ENCODE data around the gene PSMD4.
"Not testable (repeated sequence)": the region's sequence is repeated elsewhere in the genome, so short reads cannot be mapped to it uniquely, and the experiment has no call there.

PSMD4 gene

DNA sequence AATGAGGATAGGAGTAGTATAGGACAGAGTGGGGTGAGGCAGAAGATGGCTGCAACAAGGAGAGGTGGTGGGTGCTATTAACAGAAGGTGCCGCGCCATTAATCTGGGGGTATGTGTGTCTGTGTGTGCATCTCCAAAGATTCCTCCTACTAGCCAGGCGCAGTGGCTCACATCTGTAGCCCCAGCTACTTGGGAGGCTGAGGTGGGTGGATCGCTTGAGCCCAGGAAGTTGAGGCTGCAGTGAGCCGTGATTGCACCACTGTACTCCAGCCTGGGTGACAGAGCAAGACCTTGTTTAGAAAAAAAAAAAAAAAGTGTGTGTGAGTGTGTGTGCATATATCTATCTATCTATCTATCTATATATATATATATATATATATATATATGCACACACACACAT lies 20.8 kb downstream of the PSMD4 start:
- not testable (repeated sequence) for DNase-seq

DNA sequence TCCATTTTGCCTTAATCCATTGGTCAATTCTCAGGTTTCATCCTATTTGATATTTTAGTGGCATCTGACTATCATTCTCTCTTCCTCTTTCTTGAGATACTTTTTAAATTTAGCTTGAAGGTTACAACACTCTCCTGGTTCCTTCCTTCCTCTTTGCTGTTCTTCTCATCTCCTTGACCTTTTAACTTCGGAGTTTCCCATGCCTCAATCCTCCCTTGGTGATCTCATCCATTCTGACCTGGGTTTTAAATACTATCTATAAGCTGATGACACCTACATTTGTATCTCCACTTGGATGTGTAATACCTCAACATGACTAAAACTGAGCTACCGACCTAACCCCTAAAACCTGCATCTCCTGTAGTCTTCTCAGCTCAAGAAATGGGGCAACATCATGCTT lies 22.7 kb downstream of the PSMD4 start:
- DNase-seq: no peak

DNA sequence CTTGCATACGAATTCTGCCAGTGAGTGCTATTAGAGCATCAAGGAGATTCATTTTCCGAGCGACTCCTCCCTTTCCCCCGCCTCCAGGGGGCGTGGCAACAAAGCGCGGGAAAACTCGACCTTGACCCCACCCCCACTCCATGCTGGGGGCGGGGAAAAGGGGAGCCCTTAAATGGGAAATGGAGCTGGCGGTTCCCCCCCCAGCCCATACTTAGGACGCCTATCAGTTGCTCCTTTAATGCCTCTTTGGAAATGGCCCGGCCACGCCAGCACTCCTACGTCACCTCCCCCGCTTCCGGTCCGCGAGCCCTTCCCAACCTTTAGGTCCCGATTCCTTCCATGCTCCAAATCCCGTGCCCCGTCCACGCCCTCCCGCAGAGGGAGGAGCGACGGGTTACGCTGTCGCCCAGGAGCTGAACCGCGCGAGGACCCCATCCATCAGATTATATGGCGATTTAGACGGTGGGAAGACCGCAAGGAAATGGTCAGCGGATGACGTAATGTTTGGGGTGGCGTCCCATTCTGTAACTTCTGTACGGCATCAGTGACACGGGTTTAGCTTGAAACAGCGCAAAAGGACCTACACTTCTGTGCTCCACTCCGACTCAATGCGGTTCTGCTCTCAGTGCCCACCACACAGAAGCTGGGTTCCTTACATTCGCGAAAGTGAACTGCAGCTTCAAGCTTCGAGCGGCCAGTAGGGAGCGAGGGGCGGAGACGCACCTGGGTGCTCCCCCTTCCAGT lies 26.9 kb downstream of the PSMD4 start:
- peak; percentile 99 for DNase-seq

DNA sequence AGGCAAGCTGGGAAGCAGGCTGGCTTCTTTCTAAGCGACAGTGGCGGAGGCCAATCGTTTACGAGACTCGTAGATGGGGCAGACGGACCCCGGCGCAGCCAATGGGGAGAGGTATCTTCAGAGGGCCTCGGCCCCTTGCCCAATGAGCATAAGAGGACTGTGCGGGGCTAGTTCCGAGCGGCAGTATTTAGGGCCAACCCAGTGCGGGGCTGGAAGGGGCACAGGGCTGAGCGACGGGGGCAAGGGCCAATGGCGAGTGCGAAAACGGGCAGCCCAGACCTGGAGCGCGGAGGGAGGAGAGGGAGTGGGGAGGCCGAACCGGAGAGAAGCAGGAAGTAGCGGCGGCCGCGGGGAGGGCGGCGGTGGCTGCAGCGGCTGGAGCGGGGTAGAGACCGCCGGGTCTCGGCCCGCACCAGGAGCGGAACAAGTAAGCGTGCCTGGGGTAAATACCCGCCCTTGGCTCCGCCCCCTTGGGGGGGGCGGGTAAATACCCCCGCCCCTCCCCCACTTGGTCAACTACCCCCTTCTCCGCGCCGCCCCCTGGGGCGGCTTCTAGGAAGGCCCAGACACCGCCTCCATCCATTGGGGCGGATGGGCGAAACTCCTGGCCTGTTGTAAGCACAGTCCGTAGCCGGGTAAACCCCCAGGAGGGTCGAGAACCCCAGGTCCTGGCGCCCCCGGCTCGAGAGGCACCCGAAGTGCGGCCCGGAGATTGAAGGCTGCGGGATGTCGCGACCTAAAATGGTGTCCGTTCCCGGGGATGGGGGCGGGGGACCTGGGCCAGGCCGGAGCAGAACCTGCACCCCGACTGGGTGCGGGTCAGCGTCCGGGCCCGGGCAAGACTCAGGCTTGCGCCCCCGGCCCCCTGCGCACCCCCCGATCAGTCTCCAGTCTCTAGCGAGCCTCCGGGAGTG lies 27.7 kb downstream of the PSMD4 start, which contains the start of gene ZNF687:
Gene ZNF687, plus strand, starts transcription at position 331 of the 914 bp plus-strand sequence. CDS start 3,993 bp downstream, outside the sequence.
- peak; percentile 100 for DNase-seq

DNA sequence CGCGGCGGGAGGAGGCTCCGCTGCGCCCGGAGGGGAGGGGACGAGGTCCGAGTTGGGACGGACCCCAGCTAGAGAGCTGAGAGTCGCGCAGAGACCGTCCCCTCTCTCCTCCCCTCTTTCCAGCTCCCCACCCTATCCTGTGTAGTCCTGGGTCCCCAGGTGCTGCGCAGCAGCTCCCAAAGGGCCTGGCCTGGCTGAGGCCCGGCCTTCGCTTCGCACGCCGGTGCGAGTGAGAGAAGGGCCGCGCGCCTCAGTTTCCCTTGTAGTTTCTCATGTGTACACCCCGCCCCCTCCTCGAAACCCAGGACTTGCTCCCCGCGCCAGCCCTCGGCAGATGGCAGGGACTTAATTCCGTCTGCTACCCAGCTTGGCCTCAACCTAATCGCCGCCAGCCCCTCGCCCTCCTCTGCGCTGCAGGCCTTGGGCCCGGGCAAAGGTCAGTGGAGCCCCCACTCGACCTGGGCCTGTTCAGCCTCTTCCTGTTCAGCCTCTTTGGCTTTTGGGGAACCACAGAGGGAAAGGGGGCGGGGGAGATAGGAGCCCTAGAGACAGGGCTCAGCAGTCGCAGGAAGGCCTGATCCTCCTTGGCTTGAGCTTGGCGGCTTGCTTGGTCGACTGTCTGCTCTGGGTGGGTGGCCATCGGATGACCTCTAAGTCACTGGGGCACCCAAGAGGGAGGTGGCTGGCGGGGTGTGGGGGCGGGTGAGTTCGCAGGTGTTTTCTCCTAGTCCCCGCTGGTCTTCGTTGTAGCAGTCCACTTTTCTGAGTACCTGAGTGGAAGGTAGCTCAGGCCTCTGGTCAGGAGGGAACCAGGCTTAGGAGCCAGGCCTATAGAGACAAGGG lies 28.6 kb downstream of the PSMD4 start:
- DNase-seq: peak; percentile 72

DNA sequence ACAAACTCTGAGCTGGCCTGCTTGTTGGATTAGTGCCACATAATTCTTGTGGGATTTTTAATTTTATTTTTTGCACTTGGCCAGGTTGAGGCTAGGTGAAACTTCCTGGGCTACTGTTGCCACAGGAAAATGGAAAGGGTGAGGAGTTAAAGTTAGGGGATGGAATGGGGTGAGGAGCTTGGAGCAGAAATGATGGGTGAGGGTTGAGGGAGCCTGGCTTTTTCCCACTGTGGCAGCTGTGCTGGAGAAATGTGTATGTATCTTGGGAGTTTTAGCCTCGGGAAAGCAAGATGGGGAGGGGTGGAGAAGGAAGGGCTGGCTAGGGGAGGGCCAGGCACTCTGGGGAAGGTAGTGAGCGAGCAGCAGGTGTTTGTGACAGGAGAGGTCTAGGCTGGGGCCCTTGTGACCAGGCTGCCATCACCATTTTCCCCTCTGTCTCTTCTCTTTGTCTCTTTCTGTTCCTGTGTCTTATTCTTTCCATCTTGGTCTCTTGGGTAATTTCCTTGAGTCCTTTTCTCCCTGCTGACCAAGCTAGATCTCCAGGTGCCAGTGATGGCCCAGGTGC lies 29.6 kb downstream of the PSMD4 start:
- no peak for DNase-seq

DNA sequence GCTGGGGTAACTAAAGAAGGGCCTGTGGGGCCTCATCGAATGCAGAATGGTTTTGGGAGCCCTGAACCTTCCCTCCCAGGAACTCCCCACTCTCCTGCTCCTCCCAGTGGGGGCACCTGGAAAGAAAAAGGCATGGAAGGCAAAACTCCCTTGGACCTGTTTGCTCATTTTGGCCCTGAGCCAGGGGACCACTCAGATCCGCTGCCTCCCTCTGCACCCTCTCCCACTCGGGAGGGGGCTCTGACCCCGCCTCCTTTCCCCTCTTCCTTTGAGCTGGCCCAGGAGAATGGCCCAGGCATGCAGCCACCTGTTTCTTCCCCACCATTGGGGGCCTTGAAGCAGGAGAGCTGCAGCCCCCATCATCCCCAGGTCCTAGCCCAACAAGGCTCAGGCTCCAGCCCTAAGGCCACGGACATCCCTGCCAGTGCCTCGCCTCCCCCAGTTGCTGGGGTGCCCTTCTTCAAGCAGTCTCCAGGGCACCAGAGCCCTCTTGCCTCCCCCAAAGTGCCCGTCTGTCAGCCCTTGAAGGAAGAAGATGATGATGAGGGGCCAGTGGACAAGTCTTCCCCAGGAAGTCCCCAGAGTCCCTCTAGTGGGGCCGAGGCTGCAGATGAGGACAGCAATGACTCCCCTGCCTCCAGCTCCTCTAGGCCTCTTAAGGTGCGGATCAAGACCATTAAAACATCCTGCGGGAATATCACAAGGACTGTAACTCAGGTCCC lies 32.2 kb downstream of the PSMD4 start:
- no peak for DNase-seq

DNA sequence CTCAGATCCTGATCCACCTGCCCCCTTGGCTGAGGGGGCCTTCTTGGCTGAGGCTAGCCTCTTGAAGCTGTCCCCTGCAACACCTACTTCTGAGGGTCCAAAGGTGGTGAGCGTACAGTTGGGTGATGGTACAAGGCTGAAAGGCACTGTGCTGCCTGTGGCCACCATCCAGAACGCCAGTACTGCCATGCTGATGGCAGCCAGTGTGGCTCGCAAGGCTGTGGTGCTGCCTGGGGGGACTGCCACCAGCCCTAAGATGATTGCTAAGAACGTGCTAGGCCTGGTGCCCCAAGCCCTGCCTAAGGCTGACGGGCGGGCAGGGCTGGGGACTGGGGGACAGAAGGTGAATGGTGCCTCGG lies 32.8 kb downstream of the PSMD4 start:
- no peak for DNase-seq

DNA sequence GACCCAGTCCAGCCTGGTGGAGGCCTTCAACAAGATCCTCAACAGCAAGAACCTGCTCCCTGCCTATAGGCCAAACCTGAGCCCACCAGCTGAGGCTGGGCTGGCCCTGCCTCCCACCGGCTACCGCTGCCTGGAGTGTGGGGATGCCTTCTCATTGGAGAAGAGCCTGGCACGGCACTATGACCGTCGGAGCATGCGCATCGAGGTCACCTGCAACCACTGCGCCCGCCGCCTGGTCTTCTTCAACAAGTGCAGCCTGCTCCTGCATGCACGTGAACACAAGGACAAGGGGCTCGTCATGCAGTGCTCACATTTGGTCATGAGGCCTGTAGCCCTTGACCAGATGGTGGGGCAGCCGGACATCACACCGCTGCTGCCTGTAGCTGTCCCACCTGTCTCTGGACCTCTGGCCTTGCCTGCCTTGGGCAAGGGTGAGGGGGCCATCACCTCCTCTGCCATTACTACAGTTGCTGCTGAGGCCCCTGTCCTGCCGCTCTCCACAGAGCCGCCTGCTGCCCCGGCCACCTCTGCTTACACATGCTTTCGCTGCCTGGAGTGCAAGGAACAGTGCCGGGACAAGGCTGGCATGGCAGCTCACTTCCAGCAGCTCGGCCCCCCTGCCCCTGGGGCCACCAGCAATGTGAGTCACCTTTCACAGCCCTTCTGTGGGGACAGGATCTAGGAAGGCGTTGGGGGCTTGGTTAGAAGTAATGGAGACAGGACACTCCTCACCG lies 33.4 kb downstream of the PSMD4 start:
- no peak for DNase-seq

DNA sequence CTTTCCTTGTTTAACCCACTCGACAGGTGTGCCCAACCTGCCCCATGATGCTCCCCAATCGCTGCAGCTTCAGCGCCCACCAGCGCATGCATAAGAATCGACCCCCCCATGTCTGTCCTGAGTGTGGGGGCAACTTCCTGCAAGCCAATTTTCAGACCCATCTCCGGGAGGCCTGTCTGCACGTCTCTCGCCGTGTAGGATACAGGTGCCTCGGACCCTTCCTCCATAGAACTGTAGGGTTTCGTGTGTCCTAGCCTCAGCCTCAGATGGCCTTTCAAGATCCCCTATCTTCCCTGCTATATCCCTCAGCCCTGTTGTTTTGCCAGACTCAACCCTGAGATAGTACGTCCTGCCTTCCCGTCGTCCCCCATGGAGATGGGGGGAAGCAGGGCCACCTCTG lies 34.0 kb downstream of the PSMD4 start:
- DNase-seq: no peak

DNA sequence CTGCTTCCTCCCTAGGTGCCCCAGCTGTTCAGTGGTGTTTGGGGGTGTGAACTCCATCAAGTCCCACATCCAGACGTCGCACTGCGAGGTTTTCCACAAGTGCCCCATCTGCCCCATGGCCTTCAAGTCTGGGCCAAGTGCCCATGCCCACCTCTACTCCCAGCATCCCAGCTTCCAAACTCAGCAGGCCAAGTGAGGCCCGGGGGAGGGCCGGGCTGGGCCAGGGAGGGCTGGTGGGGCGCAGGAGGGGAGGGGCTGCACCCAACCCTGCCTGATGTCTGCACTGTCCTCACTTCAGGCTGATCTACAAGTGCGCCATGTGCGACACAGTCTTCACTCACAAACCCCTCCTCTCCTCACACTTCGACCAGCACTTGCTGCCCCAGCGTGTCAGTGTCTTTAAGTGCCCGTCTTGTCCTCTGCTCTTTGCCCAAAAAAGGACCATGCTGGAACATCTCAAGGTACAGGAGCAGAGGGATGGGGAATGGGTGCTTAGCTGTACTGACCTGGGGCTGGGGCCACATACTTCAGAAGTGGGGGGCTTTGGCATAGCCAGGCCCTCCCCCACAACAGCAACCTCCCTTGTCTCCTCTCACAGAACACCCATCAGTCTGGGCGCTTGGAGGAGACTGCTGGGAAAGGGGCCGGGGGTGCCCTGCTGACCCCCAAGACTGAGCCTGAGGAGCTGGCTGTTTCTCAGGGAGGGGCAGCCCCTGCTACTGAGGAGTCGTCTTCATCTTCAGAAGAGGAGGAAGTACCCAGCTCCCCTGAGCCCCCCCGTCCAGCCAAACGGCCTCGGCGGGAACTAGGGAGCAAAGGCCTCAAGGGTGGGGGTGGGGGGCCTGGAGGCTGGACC lies 34.8 kb downstream of the PSMD4 start:
- no peak for DNase-seq

DNA sequence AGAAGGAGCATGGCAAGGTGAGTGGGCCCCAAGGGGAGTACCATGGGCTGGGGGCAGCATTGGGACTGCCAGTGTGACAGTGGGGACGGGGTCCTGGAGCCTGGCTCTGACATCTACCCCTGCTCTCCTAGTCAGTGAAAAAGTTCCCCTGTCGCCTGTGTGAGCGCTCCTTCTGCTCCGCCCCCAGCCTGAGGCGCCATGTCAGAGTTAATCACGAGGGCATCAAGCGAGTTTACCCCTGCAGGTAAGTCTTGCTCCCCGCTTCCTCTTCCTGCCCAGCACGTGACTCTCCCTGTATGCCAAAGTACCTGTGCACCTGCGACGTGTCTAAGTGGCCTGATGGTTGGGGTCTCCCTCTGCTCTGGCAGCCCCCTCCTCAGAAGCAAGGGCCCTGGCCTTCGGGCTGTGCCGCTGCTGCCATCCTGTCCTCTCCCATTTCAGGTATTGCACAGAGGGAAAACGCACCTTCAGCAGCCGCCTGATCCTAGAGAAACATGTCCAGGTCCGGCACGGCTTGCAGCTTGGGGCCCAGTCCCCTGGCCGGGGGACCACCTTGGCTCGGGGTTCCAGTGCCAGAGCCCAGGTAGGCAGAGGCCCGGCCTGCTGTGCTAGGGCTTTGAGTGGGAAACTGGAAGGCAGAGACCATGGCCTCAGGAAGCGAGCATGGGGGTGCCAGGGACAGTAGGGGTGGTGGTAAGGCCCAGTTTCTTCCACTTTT lies 35.6 kb downstream of the PSMD4 start:
- no peak for DNase-seq

DNA sequence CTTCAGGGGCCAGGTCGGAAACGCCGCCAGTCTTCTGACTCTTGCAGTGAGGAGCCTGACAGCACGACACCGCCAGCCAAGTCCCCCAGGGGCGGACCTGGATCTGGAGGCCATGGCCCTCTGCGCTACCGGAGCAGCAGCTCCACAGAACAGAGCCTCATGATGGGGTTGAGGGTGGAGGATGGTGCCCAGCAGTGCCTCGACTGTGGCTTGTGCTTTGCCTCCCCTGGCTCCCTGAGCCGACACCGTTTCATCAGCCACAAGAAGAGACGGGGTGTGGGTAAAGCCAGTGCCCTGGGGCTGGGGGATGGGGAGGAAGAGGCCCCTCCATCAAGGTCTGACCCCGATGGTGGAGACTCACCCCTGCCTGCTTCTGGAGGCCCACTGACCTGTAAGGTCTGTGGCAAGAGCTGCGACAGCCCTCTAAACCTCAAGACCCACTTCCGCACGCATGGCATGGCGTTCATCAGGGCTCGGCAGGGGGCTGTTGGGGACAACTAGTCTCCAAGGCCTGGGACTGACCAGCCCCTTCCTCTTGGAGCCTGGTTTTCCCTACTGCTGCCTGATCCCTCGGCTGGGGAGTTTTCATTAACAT lies 36.3 kb downstream of the PSMD4 start:
- no peak for DNase-seq

DNA sequence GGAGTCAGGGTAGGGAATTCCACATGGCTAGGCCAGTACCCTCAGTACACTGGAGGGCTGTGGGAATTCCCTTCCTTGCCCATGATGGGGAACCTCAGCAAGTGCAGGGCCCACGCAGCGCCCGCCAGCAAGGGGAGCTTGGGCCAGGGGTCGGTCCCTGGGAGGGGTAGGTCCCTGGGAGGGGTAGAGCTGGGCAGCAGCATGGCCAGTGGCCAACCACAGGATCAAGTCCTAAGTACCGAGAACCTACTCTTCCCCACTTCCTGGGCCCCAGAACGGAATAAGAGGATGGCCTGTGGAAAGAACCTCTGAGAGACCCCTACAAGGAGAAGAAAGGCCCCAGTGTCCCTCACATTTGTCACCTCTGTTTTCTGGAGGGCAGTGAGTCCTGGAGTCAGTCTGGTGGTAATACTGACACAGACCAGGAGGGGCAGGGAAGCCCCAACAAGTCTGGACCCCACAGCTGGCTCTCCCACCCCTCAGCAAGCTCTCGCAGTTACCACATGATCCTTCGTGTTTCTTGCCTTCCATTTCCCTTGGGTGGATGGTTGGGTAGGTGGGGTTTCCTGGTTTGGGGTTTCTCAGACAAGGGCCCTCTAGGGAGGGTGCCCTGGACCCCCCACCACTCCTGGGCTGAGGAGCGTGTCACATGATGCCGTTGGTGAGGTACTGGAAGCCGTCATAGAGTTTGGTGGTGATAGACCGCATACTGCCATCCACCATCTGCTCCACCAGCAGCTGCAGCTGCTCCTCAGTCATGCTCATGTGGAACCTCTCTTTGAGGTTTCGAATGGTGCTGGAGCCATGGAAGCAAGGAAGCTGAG lies 37.9 kb downstream of the PSMD4 start:
- DNase-seq: no peak

DNA sequence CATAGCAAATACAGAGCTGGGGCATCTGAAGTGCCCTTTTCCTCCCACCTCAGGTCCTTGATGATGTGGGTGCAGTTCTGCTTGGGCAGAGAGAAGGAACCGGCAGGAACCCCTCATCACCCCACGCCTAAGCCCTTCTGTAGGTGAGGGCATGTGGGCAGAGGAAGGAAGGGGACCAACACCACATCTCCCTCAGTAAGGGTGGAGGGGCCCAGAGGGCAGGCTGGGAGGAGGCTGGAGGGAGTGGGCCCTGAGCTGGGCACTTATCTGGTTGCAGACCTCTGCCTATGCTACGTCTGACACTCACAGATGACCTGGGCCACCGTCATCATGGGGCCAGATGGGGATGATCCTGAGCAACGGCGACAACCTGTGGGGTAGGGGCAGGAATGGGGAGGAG lies 38.6 kb downstream of the PSMD4 start:
- no peak for DNase-seq

DNA sequence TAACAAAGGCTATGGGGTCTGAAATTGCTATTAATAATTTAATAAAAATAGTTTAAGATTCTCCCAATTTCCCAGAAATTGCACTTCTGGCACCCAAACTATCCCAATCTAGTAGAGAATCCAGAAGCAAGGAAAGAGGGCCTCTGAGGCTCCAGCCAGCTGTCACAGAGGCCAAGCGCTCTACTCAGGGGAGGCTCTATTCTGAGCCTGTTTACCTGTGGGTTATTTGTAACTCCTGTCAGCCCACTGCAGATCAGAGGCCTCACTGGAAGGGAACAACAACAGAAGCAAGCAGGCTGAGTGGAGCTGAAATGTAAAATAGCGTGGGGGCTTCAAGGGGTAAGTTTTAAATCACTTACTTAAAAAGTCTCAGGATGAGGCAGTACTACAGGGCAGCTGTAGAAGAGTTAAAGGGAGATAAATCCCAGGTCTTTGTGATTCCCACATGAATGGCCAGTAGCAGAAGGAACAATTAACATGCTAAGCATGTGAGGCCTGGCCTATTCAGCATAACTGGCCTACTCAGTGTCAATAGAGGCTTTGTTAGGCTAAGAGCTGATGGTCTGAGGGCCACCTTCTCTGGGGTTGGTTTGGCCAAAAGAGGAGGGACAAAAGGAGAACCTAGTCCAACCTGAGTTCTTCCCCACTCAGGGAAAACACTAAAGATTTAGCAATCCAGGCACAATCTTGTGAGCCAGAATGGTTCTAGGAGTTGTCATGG lies 40.4 kb downstream of the PSMD4 start:
- DNase-seq: no peak

DNA sequence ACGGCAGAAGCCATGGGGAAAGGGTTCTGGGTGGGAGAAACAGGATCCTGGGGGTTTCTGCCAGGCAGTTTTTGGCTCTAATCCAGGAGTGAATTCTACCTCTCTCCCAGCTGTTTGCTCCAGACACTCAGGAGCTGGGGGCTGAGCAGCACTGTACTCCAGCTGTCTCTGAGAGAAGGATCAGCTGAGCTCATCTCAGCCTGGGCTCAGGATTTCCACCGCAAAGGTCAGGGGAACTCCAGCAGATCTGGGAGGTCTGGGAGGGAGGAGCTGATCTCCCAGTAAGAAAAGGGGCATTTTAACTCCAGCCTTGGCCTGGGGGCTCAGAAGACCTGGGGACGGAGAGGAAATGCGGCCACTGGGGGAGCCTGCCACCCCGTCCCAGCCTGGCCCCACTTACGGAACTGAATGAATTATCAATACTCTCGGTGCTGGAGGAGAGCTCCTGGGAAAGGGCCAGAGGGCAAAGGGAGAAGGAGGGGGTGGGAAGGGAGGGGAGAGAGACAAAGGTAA lies 55.3 kb downstream of the PSMD4 start:
- DNase-seq: peak; percentile 60

All from eye (tissue), 1 donor.